Amniotic epithelial cell (primary cell): Measurements from ENCODE around the gene CALD1.

Experiments used
- DNase-seq: peaks from one replicate; pipeline ENCODE4 v3.0.0-alpha.2; 2010; ENCODE audit warnings: low read depth

Gene CALD1

GRCh38 chr7:134778941-134779740, at the start of gene CALD1:
Gene CALD1, plus strand, starts transcription at chr7:134779634. Its CDS starts 88,100 bp downstream, at chr7:134867734.
- DNase-seq = peak; percentile 98

GRCh38 chr7:134729895-134730294, 49.5 kb upstream of the CALD1 start:
- no peak for DNase-seq

- DNase-seq = peak; percentile 97
Observed at GRCh38 chr7:134730411-134730829, 49.0 kb upstream of the CALD1 start.

GRCh38 chr7:134731616-134732015, 47.8 kb upstream of the CALD1 start:
- no peak for DNase-seq

GRCh38 chr7:134732728-134733127, 46.7 kb upstream of the CALD1 start:
- no peak for DNase-seq

GRCh38 chr7:134736381-134736780, 43.1 kb upstream of the CALD1 start:
- DNase-seq = no peak

- peak; percentile 99 for DNase-seq
Observed at GRCh38 chr7:134737566-134738345, 41.7 kb upstream of the CALD1 start.

GRCh38 chr7:134739362-134739761, 40.1 kb upstream of the CALD1 start:
- no peak for DNase-seq

- no peak for DNase-seq
Observed at GRCh38 chr7:134740376-134740775, 39.1 kb upstream of the CALD1 start.

GRCh38 chr7:134741907-134742635, 37.4 kb upstream of the CALD1 start:
- peak; percentile 90 for DNase-seq

- DNase-seq = peak; percentile 88
Observed at GRCh38 chr7:134742688-134743350, 36.6 kb upstream of the CALD1 start.

GRCh38 chr7:134744569-134744968, 34.9 kb upstream of the CALD1 start:
- no peak for DNase-seq

- DNase-seq = no peak
Observed at GRCh38 chr7:134747326-134747725, 32.1 kb upstream of the CALD1 start.

- peak; percentile 62 for DNase-seq
Observed at GRCh38 chr7:134750083-134751062, 29.1 kb upstream of the CALD1 start.

- peak; percentile 64 for DNase-seq
Observed at GRCh38 chr7:134752006-134752760, 27.3 kb upstream of the CALD1 start.

- peak; percentile 39 for DNase-seq
Observed at GRCh38 chr7:134755422-134756022, 23.9 kb upstream of the CALD1 start.

- peak; percentile 85 for DNase-seq
Observed at GRCh38 chr7:134757938-134758337, 21.5 kb upstream of the CALD1 start.

GRCh38 chr7:134758981-134759380, 20.5 kb upstream of the CALD1 start:
- no peak for DNase-seq

GRCh38 chr7:134761266-134761665, 18.2 kb upstream of the CALD1 start:
- peak; percentile 88 for DNase-seq

- no peak for DNase-seq
Observed at GRCh38 chr7:134763960-134764359, 15.5 kb upstream of the CALD1 start.
